ENCODE measurements around the gene RPTOR.

GRCh38 chr17:81009136-81009535, 464.5 kb downstream of the RPTOR start:
- TF ChIP-seq CTCF (IDR thresholded peaks at IDR 0.05; ENCODE audit: low read depth, low read length) (no peak), EZH2phosphoT487 (IDR thresholded peaks at IDR 0.05; ENCODE audit: low read depth) (no peak)
